PFSK-1 (cell line): ENCODE results near the gene RHOT2.

Experiments
- REST ChIP-seq, 2 experiments: IDR thresholded peaks; 2 replicates each; pipeline versions ENCODE4 v1.6.1 to v1.8.0; 2011 to 2012; ENCODE audit warnings: low read depth in 2 of 2, low read length in 2 of 2, control low read depth in 1 of 2, inconsistent platforms in 1 of 2, mild to moderate bottlenecking in 1 of 2, moderate library complexity in 1 of 2; ENCODE audit not compliant: insufficient read depth in 1 of 2
- SIN3A ChIP-seq: IDR thresholded peaks from 2 replicates; pipeline ENCODE4 v1.6.1; 2012; ENCODE audit warnings: mild to moderate bottlenecking, low read length, moderate library complexity, borderline replicate concordance; ENCODE audit not compliant: insufficient read depth
- TAF1 ChIP-seq: IDR thresholded peaks from 2 replicates; pipeline ENCODE4 v1.6.1; 2012; ENCODE audit warnings: low read length, control low read depth, borderline replicate concordance; ENCODE audit not compliant: insufficient read depth

GRCh38 chr16:626787-627453, 41.0 kb upstream of the RHOT2 start:
- TF ChIP-seq REST (IDR thresholded peaks at IDR 0.05; ENCODE audit: insufficient read depth in 1 of 2, low read depth in 2 of 2, low read length in 2 of 2) = no peak
- no peak for TF ChIP-seq TAF1
- no peak for TF ChIP-seq SIN3A
